ENCODE results near the gene CERK. TPM values are rescaled to one million over a fixed set of nuclear protein-coding genes. Genes with fewer than 3 reads are reported as not detected.

CERK gene
- total and polyA plus RNA-seq, 2 of the 13 experiments (the other 11 are each of a cell fraction or from before 2014, with no cell fraction given) = 40.3 to 41.9 TPM

DNA sequence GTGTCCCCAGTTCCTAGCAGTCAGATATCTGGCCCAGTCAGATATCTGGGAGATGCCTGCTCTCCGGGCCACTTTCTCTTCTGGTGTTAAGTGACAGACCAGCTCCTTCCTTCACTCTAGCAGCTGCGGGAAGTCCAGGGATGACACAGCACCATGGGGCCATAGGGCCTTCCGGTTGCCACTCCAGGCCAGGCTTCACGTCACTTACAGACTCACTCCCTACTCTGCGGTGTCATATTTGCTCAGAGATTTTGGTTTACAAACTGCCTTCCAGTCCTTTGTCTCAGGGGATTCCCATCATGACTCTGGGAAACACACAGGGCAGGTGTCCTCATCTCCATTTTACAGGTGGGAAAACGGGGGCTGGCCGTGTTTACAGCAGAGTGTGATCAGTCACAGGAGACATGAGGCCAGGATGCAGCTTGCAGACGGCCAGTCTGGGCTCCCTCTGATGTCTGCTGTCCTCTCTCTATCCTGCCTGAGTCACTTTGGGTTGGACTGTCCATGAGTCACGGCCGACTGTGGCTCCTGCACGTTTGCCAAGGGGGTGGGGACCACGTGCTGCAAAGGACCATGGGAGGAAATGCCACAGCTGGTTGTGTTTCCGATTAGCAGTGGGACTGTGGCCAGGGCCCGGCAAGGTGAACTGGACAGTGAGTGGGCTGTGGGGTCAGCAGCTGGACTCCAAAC is 16.2 kb upstream of the CERK start (continued):
- TF ChIP-seq, protein P1, sequence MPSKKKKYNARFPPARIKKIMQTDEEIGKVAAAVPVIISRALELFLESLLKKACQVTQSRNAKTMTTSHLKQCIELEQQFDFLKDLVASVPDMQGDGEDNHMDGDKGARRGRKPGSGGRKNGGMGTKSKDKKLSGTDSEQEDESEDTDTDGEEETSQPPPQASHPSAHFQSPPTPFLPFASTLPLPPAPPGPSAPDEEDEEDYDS (CRISPR knock-in tag; IDR thresholded peaks at IDR 0.05) = peak; percentile 91
- TF ChIP-seq ZNF709 (CRISPR knock-in tag; IDR thresholded peaks at IDR 0.05) (no peak), ZNF160 (CRISPR knock-in tag; IDR thresholded peaks at IDR 0.05) (peak; percentile 29; the same call in 1 of the 2 replicates), PRMT3 (CRISPR knock-in tag; IDR thresholded peaks at IDR 0.05; ENCODE audit: borderline replicate concordance, low read depth) (no peak), RBM39 (IDR thresholded peaks at IDR 0.05; ENCODE audit: low read depth, low read length, poor library complexity, severe bottlenecking) (no peak), ZNF224 (CRISPR knock-in tag; IDR thresholded peaks at IDR 0.05) (no peak), ZNF543 (CRISPR knock-in tag; IDR thresholded peaks at IDR 0.05) (peak; percentile 71; the same call in 1 of the 2 replicates), HDAC1 (CRISPR knock-in tag; IDR thresholded peaks at IDR 0.05) (peak; percentile 89), MIER2 (CRISPR knock-in tag; IDR thresholded peaks at IDR 0.05) (0 out of 2 replicates have a peak, but pooled peaks have one; percentile 56), ZFYVE20 (CRISPR knock-in tag; IDR thresholded peaks at IDR 0.05; ENCODE audit: borderline replicate concordance, low read depth) (no peak), GMEB1 (CRISPR knock-in tag; IDR thresholded peaks at IDR 0.05; ENCODE audit: borderline replicate concordance) (peak; percentile 52; the same call in 1 of the 2 replicates), ZNF839 (CRISPR knock-in tag; IDR thresholded peaks at IDR 0.05; ENCODE audit: borderline replicate concordance) (no peak)
- TF ChIP-seq, protein P2, sequence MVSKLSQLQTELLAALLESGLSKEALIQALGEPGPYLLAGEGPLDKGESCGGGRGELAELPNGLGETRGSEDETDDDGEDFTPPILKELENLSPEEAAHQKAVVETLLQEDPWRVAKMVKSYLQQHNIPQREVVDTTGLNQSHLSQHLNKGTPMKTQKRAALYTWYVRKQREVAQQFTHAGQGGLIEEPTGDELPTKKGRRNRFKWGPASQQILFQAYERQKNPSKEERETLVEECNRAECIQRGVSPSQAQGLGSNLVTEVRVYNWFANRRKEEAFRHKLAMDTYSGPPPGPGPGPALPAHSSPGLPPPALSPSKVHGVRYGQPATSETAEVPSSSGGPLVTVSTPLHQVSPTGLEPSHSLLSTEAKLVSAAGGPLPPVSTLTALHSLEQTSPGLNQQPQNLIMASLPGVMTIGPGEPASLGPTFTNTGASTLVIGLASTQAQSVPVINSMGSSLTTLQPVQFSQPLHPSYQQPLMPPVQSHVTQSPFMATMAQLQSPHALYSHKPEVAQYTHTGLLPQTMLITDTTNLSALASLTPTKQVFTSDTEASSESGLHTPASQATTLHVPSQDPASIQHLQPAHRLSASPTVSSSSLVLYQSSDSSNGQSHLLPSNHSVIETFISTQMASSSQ (IDR thresholded peaks at IDR 0.05; ENCODE audit: low read depth) = peak; percentile 46; the same call in 1 of the 2 replicates
- TF ChIP-seq, protein P2 (CRISPR knock-in tag; IDR thresholded peaks at IDR 0.05; ENCODE audit: borderline replicate concordance) = peak; percentile 60; the same call in 1 of the 2 replicates
- TF ChIP-seq, protein P3, sequence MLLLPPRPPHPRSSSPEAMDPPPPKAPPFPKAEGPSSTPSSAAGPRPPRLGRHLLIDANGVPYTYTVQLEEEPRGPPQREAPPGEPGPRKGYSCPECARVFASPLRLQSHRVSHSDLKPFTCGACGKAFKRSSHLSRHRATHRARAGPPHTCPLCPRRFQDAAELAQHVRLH (CRISPR knock-in tag; IDR thresholded peaks at IDR 0.05; ENCODE audit: borderline replicate concordance, low read depth) = no peak
- TF ChIP-seq, protein P4, sequence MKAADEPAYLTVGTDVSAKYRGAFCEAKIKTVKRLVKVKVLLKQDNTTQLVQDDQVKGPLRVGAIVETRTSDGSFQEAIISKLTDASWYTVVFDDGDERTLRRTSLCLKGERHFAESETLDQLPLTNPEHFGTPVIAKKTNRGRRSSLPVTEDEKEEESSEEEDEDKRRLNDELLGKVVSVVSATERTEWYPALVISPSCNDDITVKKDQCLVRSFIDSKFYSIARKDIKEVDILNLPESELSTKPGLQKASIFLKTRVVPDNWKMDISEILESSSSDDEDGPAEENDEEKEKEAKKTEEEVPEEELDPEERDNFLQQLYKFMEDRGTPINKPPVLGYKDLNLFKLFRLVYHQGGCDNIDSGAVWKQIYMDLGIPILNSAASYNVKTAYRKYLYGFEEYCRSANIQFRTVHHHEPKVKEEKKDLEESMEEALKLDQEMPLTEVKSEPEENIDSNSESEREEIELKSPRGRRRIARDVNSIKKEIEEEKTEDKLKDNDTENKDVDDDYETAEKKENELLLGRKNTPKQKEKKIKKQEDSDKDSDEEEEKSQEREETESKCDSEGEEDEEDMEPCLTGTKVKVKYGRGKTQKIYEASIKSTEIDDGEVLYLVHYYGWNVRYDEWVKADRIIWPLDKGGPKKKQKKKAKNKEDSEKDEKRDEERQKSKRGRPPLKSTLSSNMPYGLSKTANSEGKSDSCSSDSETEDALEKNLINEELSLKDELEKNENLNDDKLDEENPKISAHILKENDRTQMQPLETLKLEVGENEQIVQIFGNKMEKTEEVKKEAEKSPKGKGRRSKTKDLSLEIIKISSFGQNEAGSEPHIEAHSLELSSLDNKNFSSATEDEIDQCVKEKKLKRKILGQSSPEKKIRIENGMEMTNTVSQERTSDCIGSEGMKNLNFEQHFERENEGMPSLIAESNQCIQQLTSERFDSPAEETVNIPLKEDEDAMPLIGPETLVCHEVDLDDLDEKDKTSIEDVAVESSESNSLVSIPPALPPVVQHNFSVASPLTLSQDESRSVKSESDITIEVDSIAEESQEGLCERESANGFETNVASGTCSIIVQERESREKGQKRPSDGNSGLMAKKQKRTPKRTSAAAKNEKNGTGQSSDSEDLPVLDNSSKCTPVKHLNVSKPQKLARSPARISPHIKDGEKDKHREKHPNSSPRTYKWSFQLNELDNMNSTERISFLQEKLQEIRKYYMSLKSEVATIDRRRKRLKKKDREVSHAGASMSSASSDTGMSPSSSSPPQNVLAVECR (CRISPR knock-in tag; IDR thresholded peaks at IDR 0.05; ENCODE audit: borderline replicate concordance) = peak; percentile 82

All from HepG2 (cell line).